Measurements from ENCODE around the gene PLEKHG5. TPM values are rescaled to one million over a fixed set of nuclear protein-coding genes. Genes with fewer than 3 reads are reported as not detected.
A peak's percentile ranks its signal among the peaks of the same experiment; 100 is the strongest.

PLEKHG5 gene
- total and polyA plus RNA-seq, 7 experiments from 2014 or later, result 2.0 to 15.6 (median 9.6) TPM; not detected in 1

DNA sequence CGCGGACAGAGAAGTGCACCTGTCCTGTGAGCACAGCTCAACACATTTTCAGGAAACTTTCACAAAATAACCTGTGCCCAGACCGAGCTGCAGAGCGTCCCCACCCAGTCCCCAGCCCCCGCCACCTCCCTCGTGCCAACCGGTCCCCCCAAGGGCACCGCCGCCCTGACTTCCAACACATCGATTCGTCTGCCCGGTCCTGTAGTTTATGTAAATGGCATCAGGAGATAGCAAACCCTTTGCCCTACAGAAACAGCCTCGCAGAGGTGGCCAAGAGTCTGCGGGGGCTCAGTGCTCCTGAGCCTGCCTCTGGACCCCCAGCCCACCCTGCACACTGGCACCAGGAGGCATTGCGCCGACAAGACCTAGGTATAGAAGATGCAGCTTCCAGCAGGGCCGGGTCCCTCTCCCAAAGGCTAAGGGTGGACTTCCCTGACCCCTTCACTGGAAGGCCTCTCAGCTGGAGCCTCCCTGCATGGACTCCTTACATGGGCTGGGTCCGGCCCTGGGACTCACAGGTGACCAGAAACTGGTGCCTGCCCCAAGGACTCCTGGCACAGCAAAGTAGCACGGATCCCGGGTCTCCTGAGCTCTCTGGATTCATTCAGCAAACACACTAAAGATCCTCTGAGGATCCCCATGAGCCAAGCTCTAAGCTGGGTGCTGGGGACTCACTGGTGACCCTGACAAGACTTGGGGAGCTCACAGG lies 6.6 kb upstream of the PLEKHG5 start:
- H3K27me3 ChIP-seq (ENCODE audit: control insufficient read depth in 2 of 2, insufficient read depth in 2 of 2, low read length in 2 of 2), result no peaks in the 10 kb centered on the region
- Mint-ChIP-seq H3K27me3 (peaks cover 0 to 36% (median 4%) of the 10 kb centered on the region in 5 donors), H3K4me1 (peaks cover 12 to 41% (median 28%) of the 10 kb centered on the region in 7 donors), H3K36me3 (no peaks in the 10 kb centered on the region), H3K27ac (peak overlapping the region in 7 of 9 donors; percentile 43 to 80 (median 72)), H3K4me3 (peak overlapping the region; percentile 77 to 86 (median 82)), H3K9me3 (no peaks in the 10 kb centered on the region)
- H3K4me1 ChIP-seq (ENCODE audit: control insufficient read depth in 2 of 2, insufficient read depth in 2 of 2, low read length in 2 of 2), result peaks cover 4 to 24% of the 10 kb centered on the region in 2 donors
- ATAC-seq (no peak), DNase-seq (no peak)
- H3K9me3 ChIP-seq (ENCODE audit: control insufficient read depth in 2 of 3, low read length in 3 of 3), result no peaks in the 10 kb centered on the region
- peak overlapping the region; percentile 67 for H3K27ac ChIP-seq (ENCODE audit: low read depth, low read length)
- H3K36me3 ChIP-seq (ENCODE audit: control insufficient read depth in 2 of 3, insufficient read depth in 3 of 3, low read length in 3 of 3), result no peaks in the 10 kb centered on the region
- POLR2A ChIA-PET, result interaction anchor here (0.6 to 2.7 kb wide), 5 partner anchors 9 to 103 kb away, joined by 3 to 12 read pairs (median 6); partner anchors contain the start of genes NOL9 and TAS1R1
- CTCF ChIA-PET, result interaction anchor here (0.6 kb wide), 1 partner anchor 56 kb away, joined by 3 read pairs; the partner anchor contains the start of gene NOL9
- intact Hi-C loops (cut with micrococcal nuclease), result no loop called here
- H3K4me3 ChIP-seq (ENCODE audit: low read length), result peak overlapping the region; percentile 54

DNA sequence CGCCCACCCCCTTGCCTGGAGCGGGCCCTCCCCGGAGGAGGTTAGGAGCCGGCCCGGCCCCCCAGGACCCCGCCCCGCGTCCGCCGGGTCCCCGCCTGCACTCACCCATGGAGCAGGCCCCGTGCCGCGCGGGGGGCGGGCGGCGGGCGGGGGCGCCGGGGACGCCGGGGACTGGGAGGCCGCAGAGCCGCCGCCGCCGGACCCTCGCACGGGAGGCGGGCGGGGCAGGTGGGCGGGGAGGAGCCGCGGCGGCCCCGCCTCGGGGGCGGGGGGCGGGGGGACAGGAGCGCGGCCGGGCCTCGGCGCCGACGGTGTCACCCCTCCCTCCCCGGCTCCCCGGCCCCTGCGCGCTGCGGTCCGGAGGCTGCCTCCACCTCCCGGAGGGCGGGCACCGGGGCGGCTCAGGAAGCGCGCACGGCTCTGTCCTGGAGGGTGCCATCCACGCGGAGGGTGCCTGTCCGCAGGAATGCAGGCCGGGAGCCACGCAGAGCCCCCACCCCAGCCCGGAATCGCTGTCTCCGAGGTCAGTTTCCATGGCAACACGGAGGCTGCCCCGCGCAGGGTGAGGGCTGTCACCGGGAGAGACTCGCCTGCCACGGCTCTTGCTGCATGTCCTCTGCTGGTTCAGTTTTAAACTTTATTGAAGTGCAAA lies 5.9 kb upstream of the PLEKHG5 start:
- no peaks in the 10 kb centered on the region for H3K9me3 Mint-ChIP-seq
- peaks cover 0 to 36% (median 4%) of the 10 kb centered on the region in 5 donors for H3K27me3 Mint-ChIP-seq
- peak overlapping the region; percentile 77 to 86 (median 82) for H3K4me3 Mint-ChIP-seq
- peak; percentile 73 for ATAC-seq
- H3K27ac Mint-ChIP-seq, result peak overlapping the region in 6 of 9 donors; percentile 43 to 80 (median 72)
- ChIA-PET CTCF (interaction anchor here (0.6 kb wide), 1 partner anchor 57 kb away, joined by 3 read pairs; the partner anchor contains the start of gene NOL9), POLR2A (interaction anchor here (1.4 to 2.7 kb wide), 2 partner anchors 38 to 57 kb away, joined by 6 to 12 read pairs; partner anchors contain the start of genes NOL9 and TAS1R1)
- Histone ChIP-seq H3K4me1 (ENCODE audit: control insufficient read depth in 2 of 2, insufficient read depth in 2 of 2, low read length in 2 of 2) (peaks cover 4 to 24% of the 10 kb centered on the region in 2 donors), H3K36me3 (ENCODE audit: control insufficient read depth in 2 of 3, insufficient read depth in 3 of 3, low read length in 3 of 3) (no peaks in the 10 kb centered on the region), H3K27me3 (ENCODE audit: control insufficient read depth in 2 of 2, insufficient read depth in 2 of 2, low read length in 2 of 2) (no peaks in the 10 kb centered on the region), H3K27ac (ENCODE audit: low read depth, low read length) (peak overlapping the region; percentile 67), H3K9me3 (ENCODE audit: control insufficient read depth in 2 of 3, low read length in 3 of 3) (no peaks in the 10 kb centered on the region), H3K4me3 (ENCODE audit: low read length) (peak overlapping the region; percentile 54)
- DNase-seq, result peak in 8 of 9 donors; percentile 33 to 63 (median 58)
- H3K4me1 Mint-ChIP-seq, result peaks cover 12 to 45% (median 31%) of the 10 kb centered on the region in 7 donors
- H3K36me3 Mint-ChIP-seq, result no peaks in the 10 kb centered on the region
- intact Hi-C loops (cut with micrococcal nuclease), result no loop called here

DNA sequence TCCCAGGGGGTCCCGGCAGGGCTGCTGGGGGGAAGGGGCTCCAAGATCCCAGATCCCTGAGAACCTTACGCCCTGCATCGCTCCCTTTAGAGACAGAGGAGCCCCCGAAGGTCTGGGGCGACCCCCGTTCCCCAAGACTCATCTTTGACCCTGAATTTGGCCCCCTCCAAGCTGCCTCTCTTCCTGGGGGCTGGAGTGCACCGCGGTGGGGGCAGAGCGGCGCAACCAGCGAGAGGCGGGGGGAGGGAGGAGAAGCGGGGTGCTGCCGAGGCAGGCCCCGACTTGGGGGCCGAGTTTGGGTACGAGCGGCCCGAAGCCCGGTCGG lies 5.4 kb upstream of the PLEKHG5 start:
- no peaks in the 10 kb centered on the region for H3K27me3 ChIP-seq (ENCODE audit: control insufficient read depth in 2 of 2, insufficient read depth in 2 of 2, low read length in 2 of 2)
- Mint-ChIP-seq H3K27me3 (peaks cover 0 to 36% (median 4%) of the 10 kb centered on the region in 5 donors), H3K4me1 (peaks cover 13 to 48% (median 35%) of the 10 kb centered on the region in 7 donors), H3K9me3 (no peaks in the 10 kb centered on the region), H3K4me3 (peak overlapping the region in 9 of 10 donors; percentile 30 to 81 (median 64)), H3K36me3 (no peaks in the 10 kb centered on the region), H3K27ac (peak overlapping the region in 2 of 9 donors; percentile 49 to 65)
- POLR2A ChIA-PET, result no interaction called here
- H3K27ac ChIP-seq (ENCODE audit: low read depth, low read length), result peak overlapping the region; percentile 55
- CTCF ChIA-PET, result interaction anchor here (1.1 kb wide), 1 partner anchor 49 kb away, joined by 3 read pairs; no protein-coding TSS in a partner anchor
- ATAC-seq, result no peak
- intact Hi-C loops (cut with micrococcal nuclease), result no loop called here
- DNase-seq, result no peak
- H3K4me3 ChIP-seq (ENCODE audit: low read length), result peak overlapping the region; percentile 27
- H3K9me3 ChIP-seq (ENCODE audit: control insufficient read depth in 2 of 3, low read length in 3 of 3), result no peaks in the 10 kb centered on the region
- H3K36me3 ChIP-seq (ENCODE audit: control insufficient read depth in 2 of 3, insufficient read depth in 3 of 3, low read length in 3 of 3), result no peaks in the 10 kb centered on the region
- H3K4me1 ChIP-seq (ENCODE audit: control insufficient read depth in 2 of 2, insufficient read depth in 2 of 2, low read length in 2 of 2), result peaks cover 4 to 24% of the 10 kb centered on the region in 2 donors

- Histone ChIP-seq H3K4me1 (ENCODE audit: control insufficient read depth in 2 of 2, insufficient read depth in 2 of 2, low read length in 2 of 2) (peaks cover 6 to 25% of the 10 kb centered on the region in 2 donors), H3K9me3 (ENCODE audit: control insufficient read depth in 2 of 3, low read length in 3 of 3) (no peaks in the 10 kb centered on the region), H3K4me3 (ENCODE audit: low read length) (no peak overlapping the region), H3K36me3 (ENCODE audit: control insufficient read depth in 2 of 3, insufficient read depth in 3 of 3, low read length in 3 of 3) (no peaks in the 10 kb centered on the region), H3K27me3 (ENCODE audit: control insufficient read depth in 2 of 2, insufficient read depth in 2 of 2, low read length in 2 of 2) (no peaks in the 10 kb centered on the region), H3K27ac (ENCODE audit: low read depth, low read length) (peak overlapping the region; percentile 55)
- intact Hi-C loops (cut with micrococcal nuclease), result no loop called here
- no peaks in the 10 kb centered on the region for H3K9me3 Mint-ChIP-seq
- H3K4me1 Mint-ChIP-seq, result peaks cover 18 to 53% (median 40%) of the 10 kb centered on the region in 7 donors
- ChIA-PET POLR2A (interaction anchor here (0.6 to 1.8 kb wide), 6 partner anchors 22 to 469 kb away, joined by 3 to 6 read pairs (median 4); partner anchors contain the start of genes NOL9 and TAS1R1), CTCF (interaction anchor here (1.1 kb wide), 1 partner anchor 48 kb away, joined by 3 read pairs; no protein-coding TSS in a partner anchor)
- DNase-seq (no peak), ATAC-seq (no peak)
- H3K4me3 Mint-ChIP-seq, result peak overlapping the region in 9 of 10 donors; percentile 53 to 81 (median 70)
- peaks cover 0 to 36% (median 3%) of the 10 kb centered on the region in 5 donors for H3K27me3 Mint-ChIP-seq
- H3K27ac Mint-ChIP-seq, result peak overlapping the region in 6 of 9 donors; percentile 28 to 77 (median 57)
- H3K36me3 Mint-ChIP-seq, result peaks cover 0 to 2% (median 0%) of the 10 kb centered on the region in 5 donors
These were observed 4.9 kb upstream of the PLEKHG5 start for GRCh38 chr1:6496365-6496721.

GRCh38 chr1:6495540-6496364 lies 4.3 kb upstream of the PLEKHG5 start:
- Mint-ChIP-seq H3K4me3 (peak overlapping the region; percentile 3 to 81 (median 66)), H3K36me3 (peaks cover 0 to 2% (median 0%) of the 10 kb centered on the region in 5 donors), H3K27ac (peak overlapping the region in 6 of 9 donors; percentile 28 to 75 (median 40)), H3K4me1 (peaks cover 21 to 56% (median 43%) of the 10 kb centered on the region in 7 donors), H3K27me3 (peaks cover 0 to 33% (median 0%) of the 10 kb centered on the region in 5 donors), H3K9me3 (no peaks in the 10 kb centered on the region)
- H3K4me1 ChIP-seq (ENCODE audit: control insufficient read depth in 2 of 2, insufficient read depth in 2 of 2, low read length in 2 of 2), result peaks cover 9 to 31% of the 10 kb centered on the region in 2 donors
- no peaks in the 10 kb centered on the region for H3K36me3 ChIP-seq (ENCODE audit: control insufficient read depth in 2 of 3, insufficient read depth in 3 of 3, low read length in 3 of 3)
- intact Hi-C loops (cut with micrococcal nuclease), result no loop called here
- H3K9me3 ChIP-seq (ENCODE audit: control insufficient read depth in 2 of 3, low read length in 3 of 3), result no peaks in the 10 kb centered on the region
- H3K27ac ChIP-seq (ENCODE audit: low read depth, low read length), result no peak overlapping the region
- ChIA-PET POLR2A (interaction anchor here (0.6 to 1.8 kb wide), 8 partner anchors 22 to 468 kb away, joined by 3 to 6 read pairs (median 4); partner anchors contain the start of genes NOL9 and TAS1R1), CTCF (interaction anchor here (1.1 kb wide), 1 partner anchor 48 kb away, joined by 3 read pairs; no protein-coding TSS in a partner anchor)
- H3K27me3 ChIP-seq (ENCODE audit: control insufficient read depth in 2 of 2, insufficient read depth in 2 of 2, low read length in 2 of 2), result no peaks in the 10 kb centered on the region
- ATAC-seq, result no peak
- no peak for DNase-seq
- no peak overlapping the region for H3K4me3 ChIP-seq (ENCODE audit: low read length)
